Posterior cingulate gyrus (tissue), 11 donors: ENCODE measurements around the gene ZNF182.
"Not testable (repeated sequence)": the region's sequence is repeated elsewhere in the genome, so short reads cannot be mapped to it uniquely, and the experiment has no call there.

Source experiments
- DNase-seq, 10 donors: peaks; one replicate each; pipeline versions ENCODE4 v3.0.0 to v3.0.0-alpha.2; 2020 to 2021; ENCODE audit warnings: mixed read lengths in 3 of 10
- intact Hi-C: fragments of 100-400 bp; cut with DNase I; formaldehyde crosslinking; loops from one replicate; pipeline ENCODE4 v1.15.1; 2023

The ZNF182 gene

DNA sequence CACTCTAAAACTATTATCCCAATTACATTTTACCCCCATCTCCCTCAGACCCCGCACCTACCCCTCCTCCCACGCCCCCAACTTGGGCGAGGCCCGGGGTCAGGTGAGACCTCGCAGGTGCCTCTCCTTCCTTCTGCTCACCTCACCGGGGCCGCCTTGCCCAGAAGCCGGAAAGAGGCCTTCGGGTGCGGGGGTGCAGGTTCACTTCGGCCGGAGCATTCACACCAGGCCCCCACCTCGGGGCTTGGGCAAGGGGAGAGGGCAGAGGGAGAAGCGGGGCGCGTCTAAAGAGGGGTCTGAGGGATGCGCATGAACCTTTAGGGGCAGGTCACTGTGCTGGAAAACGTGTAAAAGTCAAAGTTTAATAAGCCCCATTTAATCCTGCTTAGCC is 427 bp downstream of the ZNF182 start:
- intact Hi-C loops = no loop called here
- peak in 3 of 10 donors; percentile 73 to 80 (median 74) for DNase-seq

DNA sequence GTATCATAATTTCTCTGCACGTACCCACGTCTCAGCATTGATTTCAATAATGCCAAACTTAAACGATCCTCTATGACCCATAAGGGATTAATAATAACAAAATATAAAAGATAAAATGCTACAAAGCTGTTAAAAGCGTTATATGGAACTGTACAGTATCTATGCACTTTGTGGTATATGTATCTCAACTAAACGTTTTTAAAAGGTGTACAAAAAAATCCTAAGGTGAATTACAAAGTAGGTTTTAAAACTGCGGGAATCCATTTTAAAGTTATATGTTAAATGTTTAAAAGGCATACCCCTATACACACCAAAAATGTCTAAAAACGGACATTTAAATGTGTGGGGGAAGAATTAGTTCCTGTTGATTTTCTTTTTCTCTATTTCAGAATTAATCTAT is 860 bp downstream of the ZNF182 start:
- intact Hi-C loops = no loop called here
- DNase-seq = no peak

DNA sequence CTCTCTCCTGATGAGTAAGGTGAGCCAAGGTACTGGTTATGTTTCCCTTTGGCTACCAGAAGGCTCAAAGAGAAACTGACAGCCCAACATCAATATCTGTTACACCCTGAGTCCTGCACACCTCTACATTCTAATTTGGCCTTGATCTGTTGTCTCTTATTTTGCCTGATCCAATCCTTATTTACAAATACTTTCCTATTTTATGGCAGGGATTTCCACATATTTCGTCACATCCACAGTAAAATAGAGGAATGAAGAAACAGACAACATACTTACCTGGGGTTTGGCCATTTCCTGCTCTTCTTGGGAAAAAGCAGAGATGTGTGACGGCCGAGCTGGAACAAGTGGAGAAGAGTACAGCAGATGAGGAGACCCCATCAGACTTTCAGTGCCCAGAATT is 1.5 kb downstream of the ZNF182 start:
- no peak for DNase-seq
- intact Hi-C loops = no loop called here

DNA sequence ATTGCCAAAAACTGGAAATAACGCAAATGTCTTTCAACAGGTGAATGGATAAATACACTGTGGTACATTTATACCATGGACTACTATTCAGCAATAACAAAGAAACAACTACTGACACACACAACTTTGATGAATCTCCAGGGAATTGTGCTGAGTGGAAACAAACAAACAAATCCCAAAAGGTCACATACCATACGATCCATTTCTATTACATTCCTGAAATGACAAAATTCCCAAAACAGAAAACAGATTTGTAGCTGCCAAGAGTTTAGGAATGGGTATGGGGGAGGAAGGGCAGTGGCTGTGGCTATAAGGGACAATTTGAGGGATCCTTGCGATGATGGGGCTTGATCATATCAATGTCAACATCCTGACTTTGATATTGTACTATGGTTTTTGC is 2.5 kb downstream of the ZNF182 start:
- intact Hi-C loops = no loop called here
- DNase-seq = no peak

DNA sequence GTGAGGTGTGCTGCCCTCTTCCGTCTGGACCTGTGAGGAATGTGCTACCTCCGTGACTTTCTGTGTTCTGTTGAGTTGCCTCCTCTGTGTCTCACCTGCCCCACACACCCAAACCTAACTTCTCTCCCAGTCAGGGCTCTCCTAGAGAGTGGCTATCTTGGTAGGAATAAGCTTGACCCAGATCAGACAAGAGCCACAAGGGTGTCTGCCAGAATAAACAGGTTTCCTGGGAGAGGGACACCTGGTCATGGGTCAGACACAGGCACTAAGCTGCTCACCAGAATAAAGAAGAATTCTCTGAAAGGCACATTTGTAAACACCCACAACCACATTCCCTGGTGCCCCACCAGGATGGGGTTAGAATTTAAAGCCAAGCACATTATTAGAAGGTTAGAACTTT is 11.1 kb downstream of the ZNF182 start:
- no peak for DNase-seq
- intact Hi-C loops = no loop called here

DNA sequence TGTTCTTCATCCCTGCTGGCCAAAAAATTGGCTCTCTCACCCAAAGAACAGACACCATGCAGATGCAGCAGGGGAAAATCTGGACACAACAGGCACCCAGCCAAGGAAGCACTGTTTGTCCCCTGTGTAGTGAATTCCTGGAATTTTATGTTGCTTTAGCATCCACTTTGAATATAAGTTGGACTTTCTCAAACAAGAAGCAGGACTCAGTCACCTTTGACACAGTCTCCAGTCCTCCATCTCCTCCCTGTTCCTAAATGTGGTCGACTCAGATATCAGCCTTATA is 11.8 kb downstream of the ZNF182 start:
- intact Hi-C loops = no loop called here
- DNase-seq = peak in 2 of 10 donors; percentile 3 to 11

DNA sequence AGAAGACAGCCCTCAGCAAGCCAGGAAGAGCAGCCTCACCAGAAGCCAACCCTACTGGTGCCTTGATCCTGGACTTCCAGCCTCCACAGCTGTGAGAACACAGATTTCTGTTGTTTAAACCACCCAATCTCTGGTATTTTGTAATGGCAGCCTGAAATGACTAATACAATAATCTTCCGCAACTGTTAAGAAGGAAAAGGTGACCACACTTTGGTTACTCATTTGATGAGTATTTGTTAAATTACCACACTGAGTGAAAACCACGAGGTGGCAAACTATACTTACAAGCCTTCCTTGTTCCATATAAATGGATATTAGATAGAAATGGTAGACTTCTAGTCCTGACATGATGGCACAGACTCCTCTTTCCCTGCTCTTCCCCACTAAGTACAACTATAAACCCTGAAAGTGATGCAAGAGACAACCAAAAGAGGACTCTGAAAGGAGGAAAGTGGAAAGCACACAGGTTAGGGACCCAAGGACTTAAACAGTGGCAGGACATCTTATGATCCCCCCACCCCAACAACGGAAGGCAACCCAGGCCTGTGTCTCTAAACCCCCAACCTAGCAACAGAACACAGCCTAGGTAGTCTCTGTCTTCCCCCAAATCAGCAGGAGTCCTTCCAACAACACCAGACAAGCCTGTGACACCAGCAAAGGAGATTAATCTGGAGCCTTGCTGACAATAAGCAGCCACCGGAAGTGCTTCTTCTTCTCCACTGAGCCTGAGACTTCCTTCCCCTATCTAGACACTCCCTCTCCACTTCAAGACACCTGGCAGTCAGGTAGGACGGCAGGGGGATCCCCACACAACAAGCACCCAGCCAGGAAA is 12.3 kb downstream of the ZNF182 start:
- intact Hi-C loops = no loop called here

DNA sequence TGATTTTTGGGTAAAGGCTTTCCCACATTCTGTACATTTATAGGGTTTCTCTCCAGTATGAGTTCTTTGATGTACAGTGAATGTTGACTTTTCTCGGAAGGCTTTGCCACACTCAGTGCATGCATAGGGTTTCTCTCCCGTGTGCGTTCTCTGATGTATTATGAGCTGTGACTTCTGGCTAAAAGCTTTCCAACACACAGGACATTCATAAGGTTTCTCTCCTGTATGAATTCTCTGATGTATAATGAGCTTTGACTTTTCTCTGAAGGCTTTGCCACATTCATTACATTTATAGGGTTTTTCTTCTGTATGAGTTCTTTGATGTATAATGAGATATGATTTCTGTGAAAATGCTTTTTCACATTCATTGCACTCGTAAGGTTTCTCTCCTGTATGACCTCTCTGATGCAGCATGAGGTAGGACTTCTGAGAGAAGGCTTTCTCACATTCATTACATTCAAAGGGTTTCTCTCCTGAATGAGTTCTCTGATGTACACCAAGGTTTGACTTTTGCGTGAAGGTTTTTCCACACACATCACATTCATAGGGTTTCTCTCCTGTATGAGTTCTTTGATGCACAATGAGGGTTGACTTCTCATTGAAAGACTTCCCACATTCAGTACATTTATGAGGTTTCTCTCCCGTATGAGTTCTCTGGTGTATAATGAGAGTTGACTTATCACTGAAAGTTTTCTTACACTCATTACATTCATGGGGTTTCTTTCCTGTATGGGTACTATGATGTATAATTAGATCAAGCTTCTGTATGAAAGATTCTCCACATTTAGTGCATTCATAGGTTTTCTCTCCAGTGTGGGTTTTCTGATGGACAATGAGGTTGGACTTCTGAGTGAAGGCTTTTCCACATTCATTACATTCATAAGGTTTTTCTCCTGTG is 27.3 kb downstream of the ZNF182 start:
- DNase-seq = no peak
- intact Hi-C loops = no loop called here

More for the DNA sequence above, 12.3 kb downstream of the ZNF182 start:
- DNase-seq = no peak

DNA sequence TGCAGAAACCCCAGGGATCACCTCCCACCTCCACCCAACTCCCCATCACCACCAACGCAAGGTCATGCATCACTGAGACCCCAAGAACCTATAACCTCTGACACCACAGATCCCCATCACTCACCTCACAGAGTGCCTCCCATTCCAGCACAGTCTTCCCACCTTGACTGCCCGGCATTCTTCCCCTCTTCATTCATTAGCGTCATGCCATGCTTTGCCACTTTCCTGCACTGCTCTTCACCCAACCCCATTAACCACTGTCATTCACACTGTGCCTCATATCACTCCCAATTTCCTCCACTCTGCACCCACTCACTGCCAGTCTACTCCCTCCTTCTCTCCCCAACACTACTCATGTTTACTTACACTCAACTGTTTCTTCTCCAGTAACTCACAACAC is 30.6 kb downstream of the ZNF182 start:
- intact Hi-C loops = no loop called here
- no peak for DNase-seq

DNA sequence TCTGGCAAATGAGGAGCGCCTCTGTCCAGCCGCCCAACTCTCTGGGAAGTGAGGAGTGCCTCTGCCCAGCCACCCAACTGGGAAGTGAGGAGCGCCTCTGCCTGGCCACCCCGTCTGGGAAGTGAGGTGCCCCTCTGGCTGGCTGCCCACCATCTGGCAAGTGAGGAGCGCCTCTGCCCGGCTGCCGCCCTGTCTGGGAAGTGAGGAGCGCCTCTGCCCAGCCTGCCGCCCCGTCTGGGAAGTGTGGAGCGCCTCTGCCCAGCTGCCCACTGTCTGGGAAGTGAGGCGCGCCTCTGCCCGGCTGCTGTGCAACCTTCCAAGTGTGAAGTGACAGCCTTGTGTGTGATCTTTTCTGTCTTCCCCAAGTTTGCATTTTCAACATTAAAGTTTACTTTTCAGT is 38.3 kb downstream of the ZNF182 start:
- intact Hi-C loops = not testable (repeated sequence)
- DNase-seq = peak in 2 of 10 donors; percentile 64 to 82

DNA sequence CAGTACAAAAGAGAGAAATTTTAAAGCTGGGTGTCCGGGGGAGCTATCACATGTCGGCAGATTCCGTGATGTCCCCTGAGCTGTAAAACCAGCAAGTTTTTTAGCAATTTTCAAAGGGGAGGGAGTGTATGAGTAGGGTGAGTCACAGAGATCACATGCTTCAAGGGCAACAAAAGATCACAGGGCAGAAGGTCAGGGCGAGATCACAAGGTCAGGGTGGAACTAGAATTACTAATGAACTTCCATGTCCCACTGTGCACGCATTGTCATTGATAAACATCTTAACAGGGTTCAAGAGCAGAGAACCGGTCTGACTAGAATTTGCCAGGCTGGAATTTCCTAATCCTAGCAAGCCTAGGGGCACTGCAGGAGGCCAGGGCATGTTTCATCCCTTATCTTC is 42.0 kb downstream of the ZNF182 start:
- intact Hi-C loops, DNase-seq: not testable (repeated sequence)

DNA sequence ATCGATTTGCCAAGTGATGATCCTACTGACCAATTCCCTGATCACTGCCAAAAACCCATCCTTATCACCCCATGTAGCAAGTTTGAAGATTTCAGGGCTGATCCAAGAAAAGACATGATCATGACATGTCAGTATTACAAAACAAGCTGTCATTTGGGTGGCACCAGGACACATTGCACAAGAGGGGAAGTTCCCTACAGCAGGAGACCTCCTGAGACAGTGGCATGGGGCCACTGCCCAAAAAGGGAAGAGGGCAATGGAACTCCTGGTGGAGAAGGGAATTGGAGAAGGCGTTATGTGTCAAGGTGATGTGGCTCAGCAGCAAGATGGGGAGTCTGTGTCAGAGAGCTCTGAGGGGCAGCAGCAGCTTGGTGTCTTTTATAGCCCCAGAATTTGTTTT is 43.4 kb downstream of the ZNF182 start:
- intact Hi-C loops = no loop called here
- no peak for DNase-seq

DNA sequence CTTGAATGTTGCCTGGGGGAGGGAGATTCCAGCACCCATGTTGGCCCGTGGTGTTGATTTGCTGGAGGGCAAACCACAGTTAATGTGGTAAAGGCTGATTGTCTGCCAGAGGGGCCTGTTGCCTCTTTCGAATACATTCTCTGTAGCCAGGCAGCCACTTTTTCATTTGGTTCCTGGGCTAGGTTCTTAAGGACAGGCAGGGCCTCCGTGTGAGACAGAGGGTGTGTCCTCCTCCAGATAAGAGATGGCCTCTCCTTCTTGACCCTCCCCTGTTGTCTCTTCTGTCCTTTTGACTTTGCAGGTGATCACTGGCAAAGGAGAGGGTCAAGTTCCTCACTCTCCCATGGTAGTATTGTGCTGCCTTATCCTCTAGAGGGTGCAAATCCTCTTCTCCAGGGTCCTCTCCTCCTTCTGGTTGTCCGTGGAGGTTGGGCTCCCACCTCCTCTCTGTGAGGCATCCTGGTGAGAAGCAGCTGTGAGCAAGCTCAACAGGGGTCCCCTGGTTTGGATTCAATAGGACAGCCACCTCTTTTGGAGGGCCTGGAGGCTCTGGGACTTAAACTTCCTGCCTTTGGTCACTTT is 44.9 kb downstream of the ZNF182 start:
- intact Hi-C loops = no loop called here
- DNase-seq = no peak

DNA sequence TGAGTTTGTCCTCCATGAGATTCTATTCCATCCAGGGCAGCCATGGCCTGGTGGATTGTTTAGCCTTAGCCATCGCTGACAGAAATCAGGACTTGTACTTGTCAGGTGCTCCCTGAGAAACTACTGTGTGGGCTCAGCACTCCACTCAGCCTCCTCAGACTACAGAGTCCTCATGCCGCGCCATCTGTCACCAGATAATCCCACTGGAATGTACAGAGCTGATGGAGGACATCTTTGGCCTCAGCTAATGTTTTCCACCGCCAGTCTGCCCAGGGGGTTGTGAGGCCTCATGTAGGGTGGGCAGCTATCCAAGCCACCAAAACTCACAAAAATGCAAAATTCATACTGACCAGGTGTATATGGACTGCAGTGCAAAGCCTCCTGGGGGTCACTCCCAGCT is 45.6 kb downstream of the ZNF182 start:
- intact Hi-C loops = not testable (repeated sequence)

DNA sequence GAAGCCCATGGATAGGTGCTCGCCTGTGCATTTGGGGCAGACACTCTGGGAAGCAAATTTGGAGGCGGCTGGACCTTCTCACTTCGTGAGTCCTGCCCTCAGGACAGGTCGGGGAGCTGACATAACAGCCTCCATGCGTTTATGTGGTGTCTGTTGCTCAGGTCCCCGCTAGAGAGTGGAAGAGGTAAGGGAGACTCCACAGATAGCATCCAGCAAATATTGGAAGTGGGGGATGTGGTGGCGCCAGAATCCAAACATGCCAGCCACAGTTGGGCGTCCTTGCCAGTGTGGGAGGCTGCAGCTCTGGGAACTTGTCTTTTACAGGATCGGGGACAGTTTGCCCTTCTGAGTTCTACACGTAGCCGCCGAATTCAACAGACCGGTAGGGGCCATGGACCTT is 47.8 kb downstream of the ZNF182 start:
- intact Hi-C loops = no loop called here
- no peak for DNase-seq

More for the DNA sequence above, 45.6 kb downstream of the ZNF182 start:
- not testable (repeated sequence) for DNase-seq

DNA sequence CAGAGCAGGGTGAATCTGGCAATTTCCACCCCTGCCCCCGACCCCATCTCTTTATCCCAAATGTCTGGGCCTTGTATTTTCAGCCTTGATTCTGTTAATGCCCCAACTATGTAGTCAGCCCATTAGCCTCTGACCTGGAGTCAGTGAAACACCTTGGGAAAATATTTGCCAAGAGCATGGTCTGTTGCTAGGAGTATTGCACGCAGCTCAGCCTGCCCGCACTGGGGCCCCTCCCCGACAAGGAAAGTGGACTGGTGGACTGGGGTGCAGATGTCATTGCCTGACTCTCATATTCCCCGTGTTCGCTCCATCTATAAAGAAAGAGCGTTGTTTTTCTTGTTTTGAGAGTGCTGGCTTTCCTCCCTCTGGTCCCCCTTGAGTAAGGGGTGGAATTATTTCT is 48.5 kb downstream of the ZNF182 start:
- DNase-seq = not testable (repeated sequence)

DNA sequence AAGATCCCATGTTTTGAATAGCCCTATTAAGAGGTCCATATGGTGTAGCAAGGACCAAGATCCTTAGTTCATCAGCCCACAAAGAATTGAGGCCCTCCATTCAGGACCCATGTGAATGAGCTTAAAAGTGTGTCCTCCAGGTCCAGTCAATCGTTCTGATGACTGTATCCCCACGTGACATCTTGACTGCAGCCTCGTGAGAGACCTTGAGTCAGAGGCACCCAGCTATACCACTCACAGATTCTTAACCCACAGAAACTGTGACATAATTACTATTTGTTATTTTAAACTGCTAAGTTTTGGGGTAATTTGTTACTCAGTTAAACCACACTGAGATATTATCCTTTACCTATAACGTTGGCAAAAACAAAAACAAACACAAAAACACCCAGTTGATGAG is 62.4 kb downstream of the ZNF182 start:
- intact Hi-C loops = no loop called here
- DNase-seq = no peak

More for the DNA sequence above, 48.5 kb downstream of the ZNF182 start:
- intact Hi-C loops = not testable (repeated sequence)

DNA sequence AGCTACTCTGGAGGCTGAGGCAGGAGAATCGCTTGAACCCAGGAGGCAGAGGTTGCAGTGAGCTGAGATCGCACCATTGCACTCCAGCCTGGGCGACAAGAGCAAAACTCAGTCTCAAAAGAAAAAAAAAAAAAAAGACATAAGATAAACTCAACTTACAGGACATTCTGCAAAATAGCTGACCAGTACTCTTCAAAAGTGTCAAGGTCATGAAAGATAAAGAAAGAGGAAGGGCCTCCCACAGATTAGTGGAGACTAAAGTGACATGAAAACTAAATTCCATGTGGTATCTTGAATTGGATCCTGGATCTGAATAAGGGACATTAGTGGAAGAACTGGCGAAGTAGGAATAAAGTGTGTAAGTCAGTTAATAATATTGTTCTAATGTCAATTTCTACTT is 63.3 kb downstream of the ZNF182 start:
- intact Hi-C loops = no loop called here

DNA sequence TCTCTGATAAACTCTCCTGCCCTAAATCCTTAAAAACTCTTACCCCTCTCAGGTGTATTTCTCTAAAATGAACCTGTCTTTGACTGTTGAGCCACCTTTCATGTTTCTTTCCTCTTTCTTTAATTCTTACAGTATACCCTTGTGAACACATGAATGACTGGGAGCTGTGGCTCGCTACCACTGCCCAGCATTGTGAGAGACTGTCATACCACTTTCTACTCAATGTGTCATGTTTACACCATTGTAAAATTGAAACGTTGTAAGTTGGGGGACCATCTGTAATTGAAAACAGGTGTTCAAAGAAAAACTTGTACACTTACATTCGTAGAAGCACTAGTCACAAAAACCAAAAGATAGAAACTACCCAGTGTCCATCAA is 66.9 kb downstream of the ZNF182 start:
- intact Hi-C loops = no loop called here

More for the DNA sequence above, 63.3 kb downstream of the ZNF182 start:
- DNase-seq = no peak

DNA sequence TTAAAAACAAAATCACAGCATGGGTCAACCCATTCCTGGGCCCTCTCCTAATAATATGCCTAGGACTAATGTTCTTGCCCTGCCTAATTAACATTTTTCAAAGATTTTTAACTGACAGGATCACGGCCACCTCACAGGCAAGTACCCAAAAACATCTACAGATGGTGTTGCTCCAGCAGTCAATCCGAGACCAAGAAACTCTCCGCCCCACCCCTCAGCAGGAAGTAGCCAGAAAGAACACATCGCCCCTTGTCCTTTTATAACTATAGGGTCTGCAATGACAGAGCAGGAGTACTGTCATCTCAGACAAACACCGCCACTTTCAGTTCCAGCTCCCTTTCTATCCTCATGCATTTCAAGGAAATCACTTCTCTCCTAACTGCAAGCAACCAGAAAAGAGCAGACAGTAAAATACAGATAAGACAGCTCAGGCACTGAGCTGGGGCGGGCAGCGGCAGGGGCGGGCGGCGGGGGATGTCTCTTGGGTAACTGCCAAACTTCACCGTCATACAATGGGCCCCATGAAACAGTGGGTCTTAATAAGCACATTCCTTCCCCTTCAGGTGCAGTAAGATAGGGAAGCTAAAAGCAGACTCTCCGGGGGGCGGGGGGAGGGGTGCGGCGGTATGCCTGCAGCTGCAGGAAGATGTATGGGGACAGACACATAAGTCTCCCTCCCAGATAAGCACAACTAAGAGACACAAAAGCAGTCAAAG is 67.4 kb downstream of the ZNF182 start:
- DNase-seq = no peak
- intact Hi-C loops = no loop called here

More for the DNA sequence above, 66.9 kb downstream of the ZNF182 start:
- no peak for DNase-seq

DNA sequence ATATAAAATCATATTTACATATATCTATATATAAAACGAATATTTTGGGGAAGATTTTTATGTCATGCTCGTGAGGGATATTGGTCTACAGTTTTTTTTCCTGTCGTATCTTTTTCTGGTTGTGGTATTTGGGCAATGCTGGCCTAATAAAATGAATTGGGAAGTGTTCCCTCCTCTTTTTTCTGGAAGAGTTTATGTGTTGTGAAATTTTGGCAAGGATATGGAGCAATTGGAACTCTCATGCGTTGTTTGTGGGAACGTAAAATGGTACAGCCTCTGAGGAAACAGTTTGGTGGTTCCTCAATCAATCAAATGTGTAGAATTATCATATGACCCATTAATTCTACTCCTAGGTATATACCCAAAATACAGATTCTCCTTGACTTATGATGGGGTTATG is 69.8 kb downstream of the ZNF182 start:
- intact Hi-C loops = no loop called here
- DNase-seq = no peak
